Psoas muscle (tissue), 8 donors: ENCODE data around the gene SHOC1. TPM values are rescaled to one million over a fixed set of nuclear protein-coding genes. Genes with fewer than 3 reads are reported as not detected.

Source experiments
- ATAC-seq, 4 donors: fragments of 200-7000 bp; cut with Tn5 transposase; one replicate each; pipeline ENCODE4 v1.9.1; 2020; ENCODE audit warnings: moderate library complexity in 3 of 4, mild to moderate bottlenecking in 2 of 4
- DNase-seq, 2 donors: peaks; one replicate each; pipeline ENCODE4 v3.0.0-alpha.2; 2020
- H3K27ac ChIP-seq: fragments of 200-600 bp; one replicate; pipeline ENCODE4 v1.8.0; 2022
- H3K27me3 ChIP-seq, 3 donors: fragments of 200-600 bp in 1 of 3; one replicate each; pipeline versions ENCODE4 v1.6.1 to v1.8.0; 2013 to 2022; ENCODE audit warnings: low read length in 2 of 3, mild to moderate bottlenecking in 2 of 3, moderate library complexity in 1 of 3; ENCODE audit not compliant: insufficient read depth in 3 of 3
- H3K36me3 ChIP-seq, 2 donors: fragments of 200-600 bp in 1 of 2; one replicate each; pipeline versions ENCODE4 v1.6.1 to v1.8.0; 2013 to 2022; ENCODE audit warnings: low read depth in 1 of 2, mild to moderate bottlenecking in 1 of 2, moderate library complexity in 1 of 2; ENCODE audit not compliant: insufficient read depth in 1 of 2
- H3K4me1 ChIP-seq: fragments of 200-600 bp; one replicate; pipeline ENCODE4 v1.8.0; 2022
- H3K4me3 ChIP-seq: fragments of 200-600 bp; one replicate; pipeline ENCODE4 v1.8.0; 2022; ENCODE audit warnings: mild to moderate bottlenecking
- H3K9me3 ChIP-seq: fragments of 200-600 bp; one replicate; pipeline ENCODE4 v1.8.0; 2022
- WGBS, 3 donors: extraction: QIAGEN DNeasy Blood & Tissue Kit; methylation state at CpG; one replicate each; pipeline versions ENCODE4 v1.1.6 to v1.1.7; 2013; 5-methylcytosine and 5-hydroxymethylcytosine counted together
- intact Hi-C, 2 donors: fragments of 100-400 bp; cut with DNase I; formaldehyde crosslinking; loops; one replicate each; pipeline versions ENCODE4 v1.11.0 to v1.14.2; 2022
- long read RNA-seq, 2 donors: library from polyadenylated mRNA; unstranded; transcript quantifications; one replicate each; pipeline ENCODE4 v2.0.0, GENCODE V29; 2021
- polyA plus RNA-seq, 3 donors: library from polyadenylated mRNA; stranded (reverse); fragments of 200-250 nt; gene quantifications; one replicate each; pipeline ENCODE4 v1.2.3, GENCODE V29; 2013
- total RNA-seq, 4 donors: library from RNA; stranded (reverse); fragmentation: NEBNext Ultra II Directional in 2 of 4; extraction: Animal tissue kit (Norgen Biotek cat#: 25700) in 2 of 4; gene quantifications; one replicate each; pipeline versions ENCODE4 v1.2.1 to v1.2.4, GENCODE V29; 2021 to 2023
- TF ChIP-seq, protein P1 (sequence below): fragments of 200-600 bp; IDR thresholded peaks from one replicate; pipeline ENCODE4 v1.8.0; 2022; ENCODE audit warnings: antibody characterized with exemption
- donor health status: healthy with polysubstance abuse.
- donor health status: DM: no; HTN: no; CAD: no; lungs with moderate emphysema.
- donor health status: Bipolar disorder and iron deficiency.
- donor health status: healthy.
- donor health status: DM: yes; HTN: yes; CAD: no.
- donor health status: DM: no; HTN: no; CAD: no.
- donor health status: DM: no; HTN: no; CAD: no.
- donor health status: DM: yes; HTN: yes; CAD: no.

Gene SHOC1
- under 1 TPM in 1 of 4 donors, not detected in 3; 0.14 TPM for total RNA-seq
- under 1 TPM in 1 of 3 donors, not detected in 2; 0.03 TPM for polyA plus RNA-seq
- long read RNA-seq, donor 1: 0 reads
- long read RNA-seq, donor 2: 0 reads

DNA sequence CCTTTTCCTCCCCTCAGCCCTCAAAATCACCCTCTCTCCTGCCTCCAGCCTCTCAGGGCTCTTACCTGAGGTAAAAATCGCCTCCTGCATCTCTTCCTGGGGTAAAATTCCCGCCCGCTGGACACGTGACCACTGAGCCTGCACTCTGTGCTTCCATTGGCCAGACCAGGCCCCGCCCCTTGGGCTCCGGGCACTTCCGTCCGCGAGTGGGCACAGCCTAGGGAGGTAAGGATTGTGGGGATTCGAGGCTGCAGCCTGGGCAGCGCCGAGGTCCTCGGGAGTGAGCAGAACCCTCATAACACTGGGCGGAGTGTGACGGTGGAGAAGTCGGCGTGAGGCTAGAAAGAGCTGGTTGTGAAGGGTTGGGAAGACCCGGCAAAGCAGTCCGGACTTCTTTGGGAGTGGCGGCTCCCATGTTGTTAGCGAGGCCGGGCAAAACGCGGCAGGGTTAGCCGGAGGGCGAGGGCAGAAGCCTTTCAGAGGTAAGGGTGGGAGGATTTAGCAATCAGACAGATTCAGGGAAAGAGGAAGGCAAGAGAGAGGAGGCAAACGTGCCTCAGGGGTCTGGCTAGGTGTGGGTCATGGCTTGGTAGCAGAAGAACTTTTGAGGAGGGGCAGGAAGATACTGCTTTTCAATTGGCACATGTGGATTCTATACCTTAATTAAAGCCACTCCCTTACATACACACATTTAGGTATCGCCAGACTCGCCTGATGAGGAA lies at the start of gene SHOC1:
Gene SHOC1, minus strand, starts transcription at position 103 of the 722 bp plus-strand sequence. CDS start 3,519 bp downstream, outside the sequence.
- no peak within 1 kb of the TSS for H3K4me3 ChIP-seq

DNA sequence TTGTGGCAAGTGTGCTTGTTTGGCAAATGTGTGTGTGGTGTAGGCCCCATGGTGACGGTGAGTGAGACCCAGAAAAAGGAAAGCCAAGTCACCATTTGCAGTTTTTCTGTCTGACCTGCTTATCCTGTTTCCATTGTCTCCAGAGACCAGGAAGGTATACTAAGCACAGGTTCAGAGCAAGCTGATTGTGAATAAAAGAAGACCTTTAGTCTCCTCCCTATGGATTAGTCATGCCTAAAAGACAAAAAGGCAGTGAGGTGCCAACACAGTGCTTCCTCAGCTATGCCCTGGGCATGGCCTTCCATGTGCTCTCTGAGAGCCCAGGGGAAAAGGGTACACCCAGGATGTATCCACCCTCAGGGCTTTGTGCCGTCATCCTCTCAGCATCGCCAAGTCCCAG lies 49.2 kb upstream of the SHOC1 start:
- 82 to 90% (median 89%) methylated on average over 3 of the region's 3 CpGs for WGBS, 3 donors

More for the DNA sequence above, at the start of gene SHOC1:
- H3K27me3 ChIP-seq: no peaks in the 10 kb centered on the region
- H3K4me1 ChIP-seq: no peaks in the 10 kb centered on the region
- DNase-seq (no peak), ATAC-seq (no peak)
- H3K9me3 ChIP-seq: no peaks in the 10 kb centered on the region
- WGBS, 3 donors: 84 to 94% (median 91%) methylated on average over 28 to 29 of the region's 29 CpGs
- TF ChIP-seq, protein P1, sequence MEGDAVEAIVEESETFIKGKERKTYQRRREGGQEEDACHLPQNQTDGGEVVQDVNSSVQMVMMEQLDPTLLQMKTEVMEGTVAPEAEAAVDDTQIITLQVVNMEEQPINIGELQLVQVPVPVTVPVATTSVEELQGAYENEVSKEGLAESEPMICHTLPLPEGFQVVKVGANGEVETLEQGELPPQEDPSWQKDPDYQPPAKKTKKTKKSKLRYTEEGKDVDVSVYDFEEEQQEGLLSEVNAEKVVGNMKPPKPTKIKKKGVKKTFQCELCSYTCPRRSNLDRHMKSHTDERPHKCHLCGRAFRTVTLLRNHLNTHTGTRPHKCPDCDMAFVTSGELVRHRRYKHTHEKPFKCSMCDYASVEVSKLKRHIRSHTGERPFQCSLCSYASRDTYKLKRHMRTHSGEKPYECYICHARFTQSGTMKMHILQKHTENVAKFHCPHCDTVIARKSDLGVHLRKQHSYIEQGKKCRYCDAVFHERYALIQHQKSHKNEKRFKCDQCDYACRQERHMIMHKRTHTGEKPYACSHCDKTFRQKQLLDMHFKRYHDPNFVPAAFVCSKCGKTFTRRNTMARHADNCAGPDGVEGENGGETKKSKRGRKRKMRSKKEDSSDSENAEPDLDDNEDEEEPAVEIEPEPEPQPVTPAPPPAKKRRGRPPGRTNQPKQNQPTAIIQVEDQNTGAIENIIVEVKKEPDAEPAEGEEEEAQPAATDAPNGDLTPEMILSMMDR: no peak
- no peaks in the 10 kb centered on the region for H3K36me3 ChIP-seq
- intact Hi-C loops: no loop called here
- no peak within 1 kb of the TSS for H3K27ac ChIP-seq

DNA sequence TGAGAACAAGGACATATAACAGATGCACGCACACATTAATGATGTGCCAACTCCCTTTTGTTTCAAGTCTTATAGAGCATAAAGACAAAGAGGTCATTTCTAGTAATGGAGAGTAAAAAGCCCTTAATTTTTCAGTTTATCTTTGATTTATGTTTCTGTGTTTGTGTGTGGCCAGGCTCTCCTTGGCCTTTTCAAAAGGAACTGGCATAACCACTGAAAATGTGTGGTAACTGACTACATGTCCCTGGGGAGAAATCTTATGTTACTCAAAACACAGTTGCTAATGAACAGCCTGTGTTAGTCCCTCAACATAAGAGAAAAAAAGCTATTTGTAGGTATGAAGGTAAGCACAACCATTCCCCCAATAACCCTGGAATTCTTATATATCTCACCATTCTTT lies 47.6 kb upstream of the SHOC1 start:
- DNase-seq (no peak), ATAC-seq (no peak)
- no peak overlapping the region for H3K4me3 ChIP-seq
- H3K4me1 ChIP-seq: no peaks in the 10 kb centered on the region
- no peaks in the 10 kb centered on the region for H3K36me3 ChIP-seq
- no peaks in the 10 kb centered on the region for H3K27me3 ChIP-seq
- intact Hi-C loops: no loop called here
- TF ChIP-seq, protein P1: no peak
- H3K27ac ChIP-seq: no peak overlapping the region
- WGBS, 3 donors: 83 to 86% (median 85%) methylated on average over 1 of the region's 1 CpG
- H3K9me3 ChIP-seq: no peaks in the 10 kb centered on the region

More for the DNA sequence above, 49.2 kb upstream of the SHOC1 start:
- DNase-seq: no peak
- TF ChIP-seq, protein P1: no peak
- Histone ChIP-seq H3K9me3 (no peaks in the 10 kb centered on the region), H3K4me1 (no peaks in the 10 kb centered on the region), H3K27ac (no peak overlapping the region), H3K27me3 (no peaks in the 10 kb centered on the region), H3K4me3 (no peak overlapping the region), H3K36me3 (no peaks in the 10 kb centered on the region)
- ATAC-seq: no peak
- intact Hi-C loops: no loop called here

DNA sequence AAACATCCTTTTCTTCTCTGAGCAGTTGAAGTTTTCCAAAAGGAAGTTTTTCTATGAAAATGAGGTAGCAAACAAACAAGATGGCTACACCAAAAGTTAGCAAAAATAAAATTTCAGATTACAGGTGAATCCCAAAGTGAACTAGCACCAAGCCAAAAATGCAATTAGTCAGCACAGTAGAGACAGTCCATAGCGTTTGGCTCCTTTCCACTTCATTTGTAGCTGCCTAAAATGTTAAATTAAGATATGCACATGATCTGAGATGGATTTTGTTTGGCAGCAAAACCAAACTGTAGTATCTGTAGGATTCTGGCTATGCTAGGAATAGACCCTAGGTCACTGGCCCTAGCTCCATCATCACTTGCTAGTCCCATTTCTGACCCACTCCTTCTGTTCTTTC lies 45.7 kb upstream of the SHOC1 start:
- H3K36me3 ChIP-seq: no peaks in the 10 kb centered on the region
- DNase-seq (no peak), ATAC-seq (no peak)
- 54 to 62% (median 59%) methylated on average over 1 of the region's 1 CpG for WGBS, 3 donors
- H3K4me3 ChIP-seq: no peak overlapping the region
- no peaks in the 10 kb centered on the region for H3K4me1 ChIP-seq
- TF ChIP-seq, protein P1: no peak
- intact Hi-C loops: no loop called here
- H3K9me3 ChIP-seq: no peaks in the 10 kb centered on the region
- no peak overlapping the region for H3K27ac ChIP-seq
- no peaks in the 10 kb centered on the region for H3K27me3 ChIP-seq

DNA sequence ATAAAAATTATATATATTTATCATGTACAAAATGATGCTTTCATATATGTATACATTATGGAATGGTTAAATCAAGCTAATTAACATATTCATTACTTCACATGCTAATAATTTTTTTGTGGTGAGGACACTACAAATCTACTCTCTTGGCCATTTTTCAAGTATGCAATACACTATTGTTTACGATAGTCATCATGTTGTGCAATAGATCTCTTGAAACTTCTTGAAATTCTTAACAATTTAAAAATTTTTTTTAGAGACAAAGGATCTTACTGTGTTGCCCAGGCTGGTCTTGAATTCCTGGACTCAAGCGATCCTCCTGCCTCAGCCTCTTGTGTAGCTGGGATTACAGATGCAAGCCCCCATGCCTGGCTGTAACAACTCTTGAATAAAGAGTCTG lies 45.2 kb upstream of the SHOC1 start:
- H3K4me3 ChIP-seq: no peak overlapping the region
- ATAC-seq: no peak
- TF ChIP-seq, protein P1: no peak
- no peak for DNase-seq
- no peaks in the 10 kb centered on the region for H3K4me1 ChIP-seq
- H3K36me3 ChIP-seq: no peaks in the 10 kb centered on the region
- intact Hi-C loops: no loop called here
- no peaks in the 10 kb centered on the region for H3K27me3 ChIP-seq
- no peaks in the 10 kb centered on the region for H3K9me3 ChIP-seq
- H3K27ac ChIP-seq: no peak overlapping the region
- 69 to 82% (median 70%) methylated on average over 2 of the region's 2 CpGs for WGBS, 3 donors
